GM18526 (cell line): Measurements from ENCODE around the gene WBP2.

Source experiments
- POLR2A ChIP-seq: IDR thresholded peaks from 3 replicates; pipeline ENCODE4 v1.6.1; 2011; ENCODE audit not compliant: insufficient read length; ENCODE audit errors: extremely low read depth

The WBP2 gene

GRCh38 chr17:75830164-75831031 lies 24.7 kb downstream of the WBP2 start:
- TF ChIP-seq POLR2A, result no peak

GRCh38 chr17:75829747-75830146 lies 25.4 kb downstream of the WBP2 start:
- no peak for TF ChIP-seq POLR2A

DNA sequence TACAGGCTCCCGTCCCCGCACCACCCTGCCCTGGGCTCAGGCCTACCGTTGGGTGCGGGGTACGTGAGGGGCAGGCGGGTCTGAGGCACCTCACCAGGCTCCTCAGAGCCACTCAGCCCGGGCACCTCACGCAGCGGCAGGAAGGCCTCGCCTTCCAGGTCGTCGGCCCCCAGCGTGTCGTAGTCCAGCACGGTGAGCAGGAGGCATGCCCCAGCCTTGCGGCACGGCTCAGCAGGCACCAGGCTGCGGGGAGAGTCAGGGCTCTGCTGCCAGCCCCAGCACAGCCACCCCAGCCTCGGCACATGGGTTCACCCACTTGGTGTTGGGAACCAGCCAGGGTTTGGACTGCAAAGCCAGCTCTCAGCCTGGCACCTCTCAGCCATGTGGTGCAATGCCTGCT lies 26.4 kb downstream of the WBP2 start:
- TF ChIP-seq POLR2A, result no peak

GRCh38 chr17:75828076-75828400 lies 27.1 kb downstream of the WBP2 start:
- TF ChIP-seq POLR2A, result no peak

DNA sequence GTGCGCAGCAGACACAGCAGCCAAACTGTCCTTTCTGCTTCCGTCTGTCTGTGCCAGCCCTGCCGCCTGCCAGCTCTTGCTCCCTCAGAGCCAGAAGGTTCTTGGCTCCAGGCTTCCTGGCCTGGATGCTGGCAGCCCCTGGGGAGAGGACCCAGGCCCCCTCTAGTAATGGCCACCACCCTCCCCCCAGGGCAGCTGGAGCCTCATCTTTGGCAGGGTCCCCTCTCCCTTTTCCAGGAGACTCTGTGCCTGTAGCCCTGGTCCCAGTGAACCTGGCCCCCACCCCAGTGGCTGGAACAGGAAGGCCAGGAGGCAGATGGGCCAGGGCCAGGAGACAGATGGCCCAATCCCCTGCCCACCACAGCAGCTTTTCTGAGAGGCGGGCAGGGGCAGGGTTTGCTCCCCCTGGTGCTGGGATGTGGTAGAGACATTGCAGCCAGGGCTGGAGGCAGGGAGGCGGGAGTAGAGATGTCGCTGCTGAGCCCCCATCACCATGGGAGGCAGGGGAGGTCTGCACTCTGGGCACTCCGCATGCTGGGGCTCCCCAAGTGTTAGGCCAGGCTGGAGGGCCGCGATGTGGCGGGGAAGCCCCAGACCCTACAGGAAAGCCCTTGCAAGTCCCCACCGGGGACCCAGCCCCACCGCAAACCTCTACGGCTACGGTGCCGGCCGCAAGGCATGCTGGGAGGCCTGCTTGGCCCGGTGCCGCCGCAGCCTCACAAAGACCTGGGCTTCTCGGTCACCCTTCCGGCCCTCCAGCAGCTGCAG lies 27.6 kb downstream of the WBP2 start:
- no peak for TF ChIP-seq POLR2A

DNA sequence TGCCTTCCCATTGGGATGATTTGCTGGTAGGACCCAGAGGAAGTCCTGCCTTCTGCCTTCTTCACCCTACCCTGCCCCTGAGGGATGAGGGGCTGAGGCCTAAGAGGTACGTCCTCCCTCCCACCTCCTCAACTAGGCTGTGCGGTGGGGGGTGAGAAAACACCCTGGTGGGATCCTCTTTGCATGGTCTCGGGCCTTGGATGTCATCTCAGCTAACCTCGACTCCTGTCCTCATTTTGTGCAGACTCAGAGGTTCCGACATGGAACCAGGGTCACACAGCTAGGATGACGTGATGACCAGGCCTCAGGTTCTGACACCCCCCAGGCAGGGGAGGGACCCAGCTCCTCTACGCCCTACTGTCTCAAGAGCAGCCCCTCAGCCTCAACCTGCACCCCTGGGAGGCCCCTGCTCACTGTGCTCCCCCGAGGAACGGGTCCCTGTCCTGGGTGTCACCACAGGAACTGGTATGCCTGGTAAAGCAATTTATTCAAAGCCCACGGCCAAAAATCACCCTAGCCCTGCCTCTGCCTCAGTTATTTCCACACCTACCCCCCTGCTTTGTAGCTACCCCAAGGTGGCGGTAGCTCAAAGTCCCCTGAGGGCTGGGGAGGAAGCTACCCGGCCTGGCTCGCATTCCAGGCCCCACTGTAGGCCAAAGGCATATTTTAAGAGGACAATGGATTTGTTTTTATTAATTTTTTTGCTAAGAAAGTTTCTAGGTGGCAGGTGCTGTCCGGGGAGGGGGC lies 28.4 kb downstream of the WBP2 start:
- no peak for TF ChIP-seq POLR2A

- no peak for TF ChIP-seq POLR2A
Observed at GRCh38 chr17:75825748-75826370, 29.3 kb downstream of the WBP2 start.

DNA sequence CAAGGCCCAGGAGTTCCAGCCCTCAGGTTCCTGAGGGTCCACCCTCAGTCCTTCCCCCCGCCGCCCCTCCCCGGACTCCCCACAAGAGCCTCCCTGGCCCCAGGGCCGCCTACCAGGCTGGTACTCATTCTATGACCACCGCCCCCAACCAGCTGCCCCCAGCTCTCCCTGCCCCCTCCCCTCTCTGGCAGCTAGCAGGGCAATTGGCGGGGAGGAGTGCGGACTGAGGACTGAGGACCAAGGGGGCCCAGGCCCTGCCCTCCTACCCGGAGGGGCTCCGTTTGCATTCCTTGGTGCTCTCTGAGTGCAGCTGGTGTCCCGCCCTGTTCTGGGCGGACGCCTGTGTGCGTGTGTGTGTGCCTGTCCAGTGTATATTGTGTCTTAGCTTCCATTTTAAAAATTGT lies 30.0 kb downstream of the WBP2 start:
- TF ChIP-seq POLR2A, result no peak

GRCh38 chr17:75824666-75825065 lies 30.5 kb downstream of the WBP2 start:
- no peak for TF ChIP-seq POLR2A

DNA sequence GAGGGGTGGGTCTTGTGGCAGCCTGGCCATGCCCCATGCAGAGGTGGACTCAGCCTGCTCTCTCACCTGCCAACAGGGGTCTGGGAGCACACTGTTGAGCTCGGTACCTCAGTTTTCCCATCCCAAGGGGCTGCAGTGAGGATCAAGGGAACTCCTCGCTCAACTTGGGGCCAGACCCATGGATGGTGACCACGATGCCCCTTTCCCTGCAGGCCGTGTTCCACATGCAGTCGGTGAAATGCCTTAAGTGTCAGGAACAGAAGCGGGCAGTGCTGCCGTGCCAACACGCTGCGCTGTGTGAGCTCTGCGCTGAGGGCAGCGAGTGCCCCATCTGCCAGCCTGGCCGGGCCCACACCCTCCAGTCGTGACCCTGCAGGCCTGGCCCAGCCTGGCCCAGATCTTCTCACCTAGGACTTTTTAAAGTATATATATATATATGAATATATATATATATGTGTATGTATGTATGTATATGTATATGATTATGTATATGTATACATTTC lies 31.0 kb downstream of the WBP2 start:
- TF ChIP-seq POLR2A, result no peak

DNA sequence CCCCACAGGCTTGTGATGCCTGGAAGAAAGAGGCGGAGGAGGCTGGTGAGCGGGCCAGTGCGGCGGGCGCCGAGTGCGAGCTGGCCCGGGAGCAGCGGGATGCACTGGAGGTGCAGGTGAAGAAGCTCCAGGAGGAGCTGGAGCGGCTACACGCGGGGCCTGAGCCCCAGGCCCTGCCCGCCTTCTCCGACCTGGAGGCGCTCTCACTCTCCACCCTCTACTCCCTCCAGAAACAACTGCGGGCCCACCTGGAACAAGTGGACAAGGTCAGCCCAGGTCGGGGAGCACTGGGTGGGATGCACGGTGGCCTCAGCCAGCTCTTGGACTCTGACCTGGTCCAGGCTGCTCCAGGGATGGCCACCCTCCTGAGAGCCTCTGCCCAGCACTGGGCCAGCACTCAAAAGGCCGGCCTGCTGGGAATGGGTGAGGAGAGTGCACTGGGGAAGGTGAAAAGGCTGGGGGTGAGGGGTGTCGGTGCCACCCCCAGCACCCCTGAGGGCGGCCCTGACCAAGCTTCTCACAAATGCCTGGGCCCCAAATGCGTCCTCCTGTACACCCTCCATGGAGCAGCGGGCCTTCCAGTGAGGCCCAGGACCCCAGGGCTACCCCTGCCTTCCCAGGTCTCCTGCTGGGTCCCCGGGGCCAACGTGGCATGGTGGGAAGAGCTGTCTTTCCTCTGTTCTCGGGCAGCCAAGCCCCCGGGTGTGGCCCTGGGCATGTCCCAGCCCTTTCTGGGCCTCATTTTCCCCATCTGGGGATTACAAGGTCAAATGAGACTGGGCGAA lies 31.7 kb downstream of the WBP2 start:
- TF ChIP-seq POLR2A, result no peak

DNA sequence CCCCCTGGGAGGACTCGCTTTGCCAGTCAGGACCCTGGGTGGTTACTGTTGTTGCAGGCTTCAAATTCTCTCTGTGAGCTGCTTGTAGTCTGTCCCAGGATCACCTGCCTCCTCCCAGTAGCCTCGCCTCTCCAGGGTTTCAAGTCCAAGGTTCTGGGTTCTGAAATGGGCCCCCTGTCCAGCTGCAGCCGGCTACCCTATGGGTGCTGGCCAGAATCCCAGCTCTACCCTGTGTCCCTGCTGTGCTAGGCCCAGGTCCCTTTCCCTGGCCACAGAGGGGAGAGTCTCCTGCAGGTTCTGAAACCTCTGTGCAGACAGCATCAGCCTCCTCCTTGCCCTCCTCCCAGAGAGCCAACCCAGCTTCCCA lies 32.4 kb downstream of the WBP2 start:
- TF ChIP-seq POLR2A, result no peak

GRCh38 chr17:75822119-75822799 lies 32.9 kb downstream of the WBP2 start:
- no peak for TF ChIP-seq POLR2A

- no peak for TF ChIP-seq POLR2A
Observed at GRCh38 chr17:75821552-75821951, 33.6 kb downstream of the WBP2 start.
